GM18870 (cell line): Measurements from ENCODE around the gene FDX1.
"Not testable (repeated sequence)": the region's sequence is repeated elsewhere in the genome, so short reads cannot be mapped to it uniquely, and the experiment has no call there.

ENCODE experiments used
- ATAC-seq: cut with Tn5 transposase; IDR thresholded peaks from one replicate; pipeline ENCODE4 v1.9.1; 2021; ENCODE audit warnings: moderate library complexity; ENCODE audit not compliant: unreplicated experiment

The FDX1 gene

GRCh38 chr11:110429731-110430266 lies at the start of gene FDX1:
Gene FDX1, plus strand, starts transcription at chr11:110429948. Its CDS starts 173 bp downstream, at chr11:110430121.
- peak; percentile 72 for ATAC-seq

- no peak for ATAC-seq
These were observed 48.7 kb upstream of the FDX1 start for GRCh38 chr11:110380836-110381622.

- not testable (repeated sequence) for ATAC-seq
These were observed 41.5 kb upstream of the FDX1 start for GRCh38 chr11:110388231-110388630.

- ATAC-seq, result no peak
These were observed 39.8 kb upstream of the FDX1 start for GRCh38 chr11:110389965-110390364.

- no peak for ATAC-seq
These were observed 37.7 kb upstream of the FDX1 start for GRCh38 chr11:110392056-110392455.

- not testable (repeated sequence) for ATAC-seq
These were observed 32.0 kb upstream of the FDX1 start for GRCh38 chr11:110397668-110398286.

- not testable (repeated sequence) for ATAC-seq
These were observed 26.2 kb upstream of the FDX1 start for GRCh38 chr11:110403585-110403984.

GRCh38 chr11:110405636-110406035 lies 24.1 kb upstream of the FDX1 start:
- ATAC-seq, result not testable (repeated sequence)

- ATAC-seq, result no peak
These were observed 22.4 kb upstream of the FDX1 start for GRCh38 chr11:110407315-110407714.

GRCh38 chr11:110409174-110409573 lies 20.6 kb upstream of the FDX1 start:
- no peak for ATAC-seq

GRCh38 chr11:110410651-110411050 lies 19.1 kb upstream of the FDX1 start:
- no peak for ATAC-seq

- no peak for ATAC-seq
These were observed 14.7 kb upstream of the FDX1 start for GRCh38 chr11:110415081-110415480.

GRCh38 chr11:110421658-110422057 lies 8.1 kb upstream of the FDX1 start:
- ATAC-seq, result not testable (repeated sequence)

- ATAC-seq, result no peak
These were observed 7.3 kb upstream of the FDX1 start for GRCh38 chr11:110422306-110422905.

GRCh38 chr11:110424775-110425444 lies 4.8 kb upstream of the FDX1 start:
- no peak for ATAC-seq

- ATAC-seq, result no peak
These were observed 3.8 kb upstream of the FDX1 start for GRCh38 chr11:110425751-110426545.

- no peak for ATAC-seq
These were observed 1.7 kb upstream of the FDX1 start for GRCh38 chr11:110428040-110428439.

GRCh38 chr11:110428956-110429730 lies 605 bp upstream of the FDX1 start:
- no peak for ATAC-seq

GRCh38 chr11:110430267-110431050 lies 711 bp downstream of the FDX1 start:
- peak; percentile 22 for ATAC-seq
